HCT116 (cell line): ENCODE results near the gene SRCIN1. TPM values are rescaled to one million over a fixed set of nuclear protein-coding genes. Genes with fewer than 3 reads are reported as not detected.

ENCODE experiments used
- ATAC-seq: fragments of 200-7000 bp; cut with Tn5 transposase; 2 replicates; pipeline ENCODE4 v1.9.1; 2020; ENCODE audit warnings: mild to moderate bottlenecking, moderate library complexity
- BruUV-seq: library from RNA; stranded (reverse); fragments of 400-500 nt; replicated peaks from 2 replicates; lab custom pipeline; 2021; lab: Mats Ljungman, UMichigan
- CTCF ChIA-PET: fragments of 300-600 bp; sonication (Branson Sonifier 250); formaldehyde crosslinking; loops from one replicate; lab custom pipeline; 2021; ENCODE audit warnings: antibody characterized with exemption; lab: Charles Lee
- POLR2A ChIA-PET: fragments of 300-600, 350-600 bp; sonication (Branson Sonifier 250); formaldehyde crosslinking; loops from one replicate; lab custom pipeline; 2021; ENCODE audit warnings: antibody characterized with exemption; lab: Charles Lee
- RAD21 ChIA-PET, 2 experiments: fragments of 300-600 bp; sonication (Branson Sonifier 250); formaldehyde crosslinking; loops; one replicate each; lab custom pipeline; 2023; ENCODE audit warnings: low total read pairs in 2 of 2; ENCODE audit not compliant: uncharacterized antibody in 2 of 2, unreplicated experiment in 2 of 2, low non-redundant PET in 1 of 2; lab: Charles Lee
- DNase-seq: peaks from one replicate; pipeline ENCODE4 v3.0.0-alpha.2; 2010; ENCODE audit warnings: low read depth, low spot score
- H2AFZ ChIP-seq: fragments of 200-600 bp; shearing (Covaris generic), sonication (generic); 2 replicates; pipeline ENCODE4 v1.6.1; 2017; ENCODE audit warnings: low read depth, mixed run types, mixed read lengths, antibody characterized with exemption, low read length; ENCODE audit not compliant: poor library complexity, severe bottlenecking
- H3K27ac ChIP-seq: 2 replicates; pipeline ENCODE4 v1.5.1; 2012; ENCODE audit warnings: low read depth, low read length
- H3K27me3 ChIP-seq: fragments of 200-600 bp; sonication (generic); 2 replicates; pipeline ENCODE4 v1.6.1; 2016; ENCODE audit warnings: mixed run types, low read length, mixed read lengths; ENCODE audit not compliant: insufficient read depth
- H3K36me3 ChIP-seq, 2 experiments: fragments of 200-500 bp in 1 of 2; fragments of 200-600 bp in 1 of 2; sonication (Bioruptor generic) in 1 of 2; sonication (generic) in 1 of 2; 2 replicates each; pipeline versions ENCODE4 v1.5.1 to v1.6.1; 2014 to 2016; ENCODE audit warnings: low read length in 2 of 2, inconsistent platforms in 1 of 2, mixed read lengths in 1 of 2, mixed run types in 1 of 2; ENCODE audit not compliant: insufficient read depth in 2 of 2, control insufficient read depth in 1 of 2
- H3K4me1 ChIP-seq, 2 experiments: fragments of 200-600 bp in 1 of 2; sonication (generic) in 1 of 2; 2 replicates each; pipeline versions ENCODE4 v1.5.1 to v1.6.1; 2012 to 2017; ENCODE audit warnings: low read length in 2 of 2, inconsistent platforms in 1 of 2, mild to moderate bottlenecking in 1 of 2, mixed read lengths in 1 of 2, mixed run types in 1 of 2, moderate library complexity in 1 of 2; ENCODE audit not compliant: insufficient read depth in 2 of 2, control insufficient read depth in 1 of 2
- H3K4me2 ChIP-seq: fragments of 200-600 bp; sonication (generic); 2 replicates; pipeline ENCODE4 v1.6.1; 2017; ENCODE audit warnings: mixed run types, low read length, mixed read lengths
- H3K4me3 ChIP-seq, 2 experiments: fragments of 200-600 bp in 1 of 2; sonication (generic) in 1 of 2; replicated peaks in 1 of 2; 2 replicates each; pipeline ENCODE4 v1.5.1; 2011 to 2016; ENCODE audit warnings: low read length in 2 of 2, control low read depth in 1 of 2, low read depth in 1 of 2, mild to moderate bottlenecking in 1 of 2, mixed read lengths in 1 of 2, mixed run types in 1 of 2
- H3K79me2 ChIP-seq: fragments of 200-600 bp; sonication (generic); 2 replicates; pipeline ENCODE4 v1.6.1; 2017; ENCODE audit warnings: mild to moderate bottlenecking, mixed run types, low read length, moderate library complexity, mixed read lengths; ENCODE audit not compliant: insufficient read depth
- H3K9ac ChIP-seq: fragments of 200-600 bp; sonication (generic); 2 replicates; pipeline ENCODE4 v1.6.1; 2016; ENCODE audit warnings: low read length, mixed read lengths
- H3K9me2 ChIP-seq: fragments of 200-600 bp; sonication (generic), shearing (Covaris generic); 2 replicates; pipeline ENCODE4 v1.6.1; 2017; ENCODE audit warnings: mixed run types, mild to moderate bottlenecking, moderate library complexity; ENCODE audit not compliant: insufficient read depth
- H3K9me3 ChIP-seq, 2 experiments: fragments of 200-500 bp in 1 of 2; fragments of 200-600 bp in 1 of 2; sonication (Bioruptor generic) in 1 of 2; sonication (generic) in 1 of 2; 2 replicates each; pipeline ENCODE4 v1.6.1; 2014 to 2017; ENCODE audit warnings: low read length in 2 of 2, mixed read lengths in 2 of 2, inconsistent platforms in 1 of 2, low read depth in 1 of 2, mild to moderate bottlenecking in 1 of 2, mixed run types in 1 of 2, moderate library complexity in 1 of 2; ENCODE audit not compliant: control insufficient read depth in 1 of 2, insufficient read depth in 1 of 2
- H4K20me1 ChIP-seq: fragments of 200-600 bp; sonication (generic), shearing (Covaris generic); 2 replicates; pipeline ENCODE4 v1.6.1; 2017; ENCODE audit warnings: mixed run types, mild to moderate bottlenecking, moderate library complexity; ENCODE audit not compliant: insufficient read depth
- ATF3 ChIP-seq: IDR thresholded peaks from 2 replicates; pipeline ENCODE4 v1.6.1; 2012
- EGR1 ChIP-seq: IDR thresholded peaks from 2 replicates; pipeline ENCODE4 v1.6.1; 2012; ENCODE audit warnings: low read depth
- ELF1 ChIP-seq: IDR thresholded peaks from 2 replicates; pipeline ENCODE4 v1.6.1; 2012; ENCODE audit warnings: low read depth, borderline replicate concordance
- EZH2 ChIP-seq: fragments of 200-600 bp; sonication (generic); IDR thresholded peaks from 2 replicates; pipeline ENCODE4 v1.6.1; 2017; ENCODE audit warnings: antibody characterized with exemption, mixed run types
- EZH2phosphoT487 ChIP-seq: fragments of 200-600 bp; IDR thresholded peaks from 2 replicates; pipeline ENCODE4 v1.6.1; 2018; ENCODE audit warnings: antibody characterized with exemption, borderline replicate concordance
- FOSL1 ChIP-seq: IDR thresholded peaks from 2 replicates; pipeline ENCODE4 v1.6.1; 2012; ENCODE audit warnings: low read depth
- JUND ChIP-seq: IDR thresholded peaks from 2 replicates; pipeline ENCODE4 v1.6.1; 2012
- MAX ChIP-seq: IDR thresholded peaks from 2 replicates; pipeline ENCODE4 v1.6.1; 2012
- POLR2A ChIP-seq: IDR thresholded peaks from 2 replicates; pipeline ENCODE4 v1.7.0; 2011; ENCODE audit warnings: borderline replicate concordance; ENCODE audit not compliant: insufficient read depth, insufficient read length; ENCODE audit errors: extremely low read depth
- POLR2AphosphoS5 ChIP-seq: IDR thresholded peaks from 2 replicates; pipeline ENCODE4 v1.6.1; 2011; ENCODE audit warnings: mild to moderate bottlenecking, low read depth, low read length, moderate library complexity
- RAD21 ChIP-seq: IDR thresholded peaks from 2 replicates; pipeline ENCODE4 v1.6.1; 2012; ENCODE audit warnings: low read depth, mild to moderate bottlenecking
- REST ChIP-seq: IDR thresholded peaks from 2 replicates; pipeline ENCODE4 v1.6.1; 2012; ENCODE audit warnings: low read depth
- SIN3A ChIP-seq: IDR thresholded peaks from 2 replicates; pipeline ENCODE4 v1.6.1; 2012; ENCODE audit warnings: low read depth
- SP1 ChIP-seq: IDR thresholded peaks from 2 replicates; pipeline ENCODE4 v1.6.1; 2012; ENCODE audit warnings: low read depth
- SRF ChIP-seq: IDR thresholded peaks from 2 replicates; pipeline ENCODE4 v1.6.1; 2012; ENCODE audit warnings: low read depth
- TCF7L2 ChIP-seq: IDR thresholded peaks from 2 replicates; pipeline ENCODE4 v1.7.0; 2011; ENCODE audit warnings: borderline replicate concordance, inconsistent platforms; ENCODE audit not compliant: insufficient read depth, insufficient read length; ENCODE audit errors: extremely low read depth
- ZBTB33 ChIP-seq: IDR thresholded peaks from 2 replicates; pipeline ENCODE4 v1.6.1; 2011; ENCODE audit warnings: mild to moderate bottlenecking, low read length, moderate library complexity; ENCODE audit not compliant: insufficient replicate concordance; ENCODE audit errors: extremely low read depth
- ZFX ChIP-seq: fragments of 450-650 bp; IDR thresholded peaks from 2 replicates; pipeline ENCODE4 v1.6.1; 2017
- intact Hi-C: fragments of 100-400 bp; cut with micrococcal nuclease; formaldehyde crosslinking; loops from 2 replicates; pipeline ENCODE4 v1.10.0; 2022
- total RNA-seq: library from RNA; stranded (reverse); gene quantifications from one replicate; pipeline ENCODE4 v1.2.1, GENCODE V29; 2021; ENCODE audit not compliant: unreplicated experiment

SRCIN1 gene
- total RNA-seq, 1 experiment from 2014 or later, result 10.5 TPM

GRCh38 chr17:38568845-38569510 lies 36.8 kb downstream of the SRCIN1 start:
- Histone ChIP-seq H3K9me3 (no peaks in the 10 kb centered on the region), H3K27me3 (no peaks in the 10 kb centered on the region), H3K4me3 (no peak overlapping the region), H3K9me2 (no peaks in the 10 kb centered on the region), H3K79me2 (no peaks in the 10 kb centered on the region), H3K9ac (no peak overlapping the region), H4K20me1 (no peaks in the 10 kb centered on the region), H3K4me2 (no peak overlapping the region), H3K27ac (no peak overlapping the region), H3K36me3 (no peaks in the 10 kb centered on the region), H3K4me1 (peaks cover 8 to 18% of the 10 kb centered on the region in 2 experiments), H2AFZ (no peak overlapping the region)
- intact Hi-C loops, result no loop called here
- ATAC-seq (no peak), DNase-seq (no peak)
- ChIA-PET POLR2A (no interaction called here), RAD21 (no interaction called here), CTCF (interaction anchor here (1.4 kb wide), 1 partner anchor 11 kb away, joined by 4 read pairs; no protein-coding TSS in a partner anchor)
- no peak for TF ChIP-seq EZH2phosphoT487
- no peak for TF ChIP-seq MAX
- no peak for TF ChIP-seq SIN3A
- no peak for TF ChIP-seq EZH2
- no peak for TF ChIP-seq ATF3
- TF ChIP-seq ZFX, result no peak
- no peak for TF ChIP-seq EGR1
- TF ChIP-seq FOSL1, result no peak
- no peak for TF ChIP-seq ZBTB33
- TF ChIP-seq SRF, result no peak
- TF ChIP-seq JUND, result no peak
- no peak for TF ChIP-seq RAD21
- no peak for TF ChIP-seq ELF1
- TF ChIP-seq SP1, result no peak
- no peak for TF ChIP-seq POLR2AphosphoS5
- no peak for TF ChIP-seq TCF7L2
- TF ChIP-seq POLR2A, result no peak
- no peak for TF ChIP-seq REST
- no TSS peak for BruUV-seq
